ENCODE data around the gene SLC25A2.
"Not testable (repeated sequence)": the region's sequence is repeated elsewhere in the genome, so short reads cannot be mapped to it uniquely, and the experiment has no call there.

SLC25A2 gene

DNA sequence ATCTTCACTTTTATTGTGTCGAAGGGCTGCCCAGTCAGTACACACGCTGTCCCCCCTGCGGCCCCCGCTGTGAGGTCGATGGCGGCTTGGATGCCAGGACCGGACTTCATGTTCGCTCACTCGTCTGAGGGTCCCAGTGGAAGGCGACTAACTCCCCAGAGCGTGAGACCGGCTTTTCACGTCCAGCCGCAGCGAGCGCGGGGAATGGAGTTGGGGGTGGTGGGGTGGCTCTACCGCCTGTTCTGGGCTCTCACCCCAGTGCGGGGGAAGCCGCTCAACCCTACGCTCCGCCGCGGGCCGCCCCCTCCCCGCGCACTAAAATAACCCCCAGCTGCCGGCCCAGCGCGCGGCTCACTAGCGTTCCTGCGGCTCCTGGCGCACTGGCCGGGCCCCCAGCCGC, at the start of gene SLC25A2:
Gene SLC25A2, minus strand, starts transcription at position 294 of the 400 bp plus-strand sequence. Its CDS starts 184 bp downstream, at position 110.
- DNase-seq (ENCODE audit: low spot score), result no peak

DNA sequence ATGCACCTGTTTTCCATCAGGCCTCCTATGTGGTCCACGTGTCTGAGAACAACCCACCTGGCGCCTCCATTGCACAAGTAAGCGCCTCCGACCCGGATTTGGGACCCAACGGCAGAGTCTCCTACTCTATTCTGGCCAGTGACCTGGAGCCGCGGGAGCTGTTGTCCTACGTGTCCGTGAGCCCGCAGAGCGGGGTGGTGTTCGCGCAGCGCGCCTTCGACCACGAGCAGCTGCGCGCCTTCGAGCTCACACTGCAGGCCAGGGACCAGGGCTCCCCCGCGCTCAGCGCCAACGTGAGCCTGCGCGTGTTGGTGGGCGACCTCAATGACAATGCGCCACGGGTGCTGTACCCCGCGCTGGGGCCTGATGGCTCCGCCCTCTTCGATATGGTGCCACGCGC, 47.7 kb upstream of the SLC25A2 start:
- DNase-seq (ENCODE audit: low spot score), result no peak

DNA sequence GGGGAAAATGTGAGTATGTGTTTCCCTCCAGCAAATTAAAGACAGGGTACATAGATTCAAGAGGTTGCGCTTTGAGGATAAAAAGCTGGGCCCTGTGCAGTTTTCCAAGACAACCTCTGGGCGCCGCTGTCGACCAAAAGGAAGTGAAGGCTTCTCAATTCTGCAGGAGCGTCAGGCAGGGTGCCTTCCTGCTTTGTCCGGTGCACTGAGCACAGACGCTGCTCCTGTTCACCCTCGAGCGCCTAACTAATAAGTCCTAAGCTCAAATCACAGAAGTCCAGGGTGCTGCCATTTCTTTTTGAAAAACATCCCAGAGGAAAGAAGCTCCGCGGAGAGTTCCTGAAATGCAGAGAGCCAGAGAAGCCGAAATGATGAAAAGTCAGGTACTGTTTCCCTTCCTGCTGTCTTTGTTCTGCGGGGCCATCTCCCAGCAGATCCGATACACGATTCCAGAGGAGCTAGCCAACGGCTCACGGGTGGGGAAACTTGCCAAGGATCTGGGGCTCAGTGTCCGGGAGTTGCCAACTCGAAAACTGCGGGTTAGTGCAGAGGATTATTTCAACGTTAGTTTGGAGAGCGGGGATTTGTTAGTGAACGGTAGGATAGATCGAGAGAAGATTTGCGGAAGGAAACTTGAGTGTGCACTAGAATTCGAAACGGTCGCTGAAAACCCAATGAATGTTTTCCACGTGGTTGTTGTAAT, 46.2 kb upstream of the SLC25A2 start, which contains the start of gene PCDHGB1:
Gene PCDHGB1, plus strand, starts transcription at position 183 of the 703 bp plus-strand sequence. Its CDS starts 162 bp downstream, at position 345.
- peak; percentile 84 for DNase-seq (ENCODE audit: low spot score)

DNA sequence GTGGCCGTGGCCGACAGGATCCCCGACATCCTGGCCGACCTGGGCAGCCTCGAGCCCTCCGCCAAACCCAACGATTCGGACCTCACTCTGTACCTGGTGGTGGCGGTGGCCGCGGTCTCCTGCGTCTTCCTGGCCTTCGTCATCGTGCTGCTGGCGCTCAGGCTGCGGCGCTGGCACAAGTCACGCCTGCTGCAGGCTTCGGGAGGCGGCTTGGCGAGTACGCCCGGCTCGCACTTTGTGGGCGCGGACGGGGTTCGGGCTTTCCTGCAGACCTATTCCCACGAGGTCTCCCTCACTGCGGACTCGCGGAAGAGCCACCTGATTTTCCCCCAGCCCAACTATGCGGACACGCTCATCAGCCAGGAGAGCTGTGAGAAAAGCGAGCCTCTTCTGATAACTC, 42.2 kb upstream of the SLC25A2 start:
- not testable (repeated sequence) for DNase-seq (ENCODE audit: low spot score)

DNA sequence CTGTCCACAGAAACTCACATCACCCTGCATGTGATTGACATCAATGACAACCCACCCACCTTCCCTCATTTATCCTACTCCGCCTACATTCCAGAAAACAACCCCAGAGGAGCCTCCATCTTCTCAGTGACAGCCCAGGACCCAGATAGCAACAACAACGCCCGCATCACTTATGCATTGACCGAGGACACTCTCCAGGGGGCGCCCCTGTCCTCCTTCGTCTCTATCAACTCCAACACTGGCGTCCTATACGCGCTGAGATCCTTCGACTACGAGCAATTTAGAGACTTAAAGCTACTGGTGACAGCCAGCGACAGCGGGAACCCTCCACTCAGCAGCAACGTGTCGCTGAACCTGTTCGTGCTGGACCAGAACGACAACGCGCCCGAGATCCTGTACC, 41.5 kb upstream of the SLC25A2 start:
- DNase-seq (ENCODE audit: low spot score), result no peak

DNA sequence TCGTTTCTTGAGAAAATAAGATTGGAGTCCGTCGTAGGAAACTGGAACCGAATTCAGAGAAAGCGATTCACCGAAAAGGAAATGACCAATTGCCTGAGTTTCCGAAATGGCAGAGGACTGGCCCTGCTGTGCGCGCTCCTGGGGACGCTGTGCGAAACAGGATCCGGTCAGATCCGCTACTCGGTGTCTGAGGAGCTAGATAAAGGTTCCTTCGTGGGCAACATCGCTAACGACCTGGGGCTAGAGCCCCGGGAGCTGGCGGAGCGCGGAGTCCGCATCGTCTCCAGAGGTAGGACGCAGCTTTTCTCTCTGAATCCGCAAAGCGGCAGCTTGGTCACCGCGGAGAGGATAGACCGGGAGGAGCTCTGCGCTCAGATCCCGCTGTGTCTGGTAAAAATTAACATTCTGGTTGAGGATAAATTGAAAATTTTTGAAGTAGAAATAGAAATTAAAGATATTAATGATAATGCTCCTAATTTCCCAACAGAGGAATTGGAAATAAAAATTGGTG, 40.2 kb upstream of the SLC25A2 start:
- no peak for DNase-seq (ENCODE audit: low spot score)

DNA sequence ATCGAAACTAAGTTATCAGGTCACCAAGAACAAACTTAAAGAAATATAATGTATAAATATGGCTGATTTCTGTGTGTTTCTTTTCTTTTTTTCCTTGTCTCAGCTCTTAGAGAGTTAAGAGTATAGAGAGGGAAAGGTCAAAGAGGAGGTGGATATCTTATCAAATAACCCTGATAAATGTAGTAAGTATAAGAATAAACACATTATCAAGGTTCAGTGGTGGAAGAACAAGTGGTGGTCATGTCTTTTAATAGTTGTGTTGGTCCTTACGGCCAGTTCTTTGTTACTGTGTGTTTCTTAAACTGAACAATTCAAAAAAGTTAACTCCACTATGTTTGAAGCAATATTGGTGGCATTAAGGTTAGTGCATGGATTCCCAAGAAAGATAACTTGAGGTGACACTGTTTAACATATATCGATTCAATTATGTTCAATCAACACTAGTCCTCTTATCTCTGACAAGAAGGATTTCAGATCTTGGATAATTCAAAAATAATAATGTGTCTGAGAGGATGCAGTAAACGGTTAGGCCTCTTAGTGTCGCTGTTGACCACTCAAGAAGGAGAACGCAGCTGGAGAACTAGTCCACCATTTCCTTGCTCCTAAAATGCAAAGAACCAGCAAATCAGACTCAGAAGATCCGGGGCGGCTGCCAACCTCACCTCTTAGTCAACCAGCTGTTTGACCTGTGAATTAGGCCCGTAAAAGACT, 39.5 kb upstream of the SLC25A2 start, which contains the start of gene PCDHGA3:
Gene PCDHGA3, plus strand, starts transcription at position 588 of the 711 bp plus-strand sequence. CDS start 205 bp downstream, outside the sequence.
- DNase-seq (ENCODE audit: low spot score), result peak; percentile 67

DNA sequence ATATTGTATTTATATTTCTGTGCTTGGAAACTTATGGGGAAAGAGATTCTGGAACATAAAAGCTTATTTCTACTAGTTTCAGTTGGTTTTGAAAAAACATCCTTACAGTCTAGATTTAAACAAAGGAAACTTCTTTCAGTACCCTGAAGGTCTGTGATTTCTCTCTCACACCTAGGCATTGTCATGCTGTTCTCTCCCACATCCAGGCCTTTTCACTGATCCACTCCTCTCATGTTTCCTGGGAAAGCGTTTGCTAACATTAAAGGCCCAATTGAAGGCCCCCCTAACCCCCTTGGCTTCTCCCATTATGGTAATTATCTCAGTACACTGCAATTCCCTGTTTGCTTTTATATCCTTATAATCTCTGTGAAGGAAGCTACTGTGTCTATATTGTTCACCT, 38.9 kb upstream of the SLC25A2 start:
- DNase-seq (ENCODE audit: low spot score), result no peak

DNA sequence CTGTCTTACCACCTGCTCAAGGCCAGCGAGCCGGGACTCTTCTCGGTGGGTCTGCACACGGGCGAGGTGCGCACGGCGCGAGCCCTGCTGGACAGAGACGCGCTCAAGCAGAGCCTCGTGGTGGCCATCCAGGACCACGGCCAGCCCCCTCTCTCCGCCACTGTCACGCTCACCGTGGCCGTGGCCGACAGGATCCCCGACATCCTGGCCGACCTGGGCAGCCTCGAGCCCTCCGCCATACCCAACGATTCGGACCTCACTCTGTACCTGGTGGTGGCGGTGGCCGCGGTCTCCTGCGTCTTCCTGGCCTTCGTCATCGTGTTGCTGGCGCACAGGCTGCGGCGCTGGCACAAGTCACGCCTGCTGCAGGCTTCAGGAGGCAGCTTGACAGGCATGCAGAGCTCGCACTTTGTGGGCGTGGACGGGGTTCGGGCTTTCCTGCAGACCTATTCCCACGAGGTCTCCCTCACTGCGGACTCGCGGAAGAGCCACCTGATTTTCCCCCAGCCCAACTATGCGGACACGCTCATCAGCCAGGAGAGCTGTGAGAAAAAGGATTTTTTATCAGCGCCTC, 37.0 kb upstream of the SLC25A2 start:
- DNase-seq (ENCODE audit: low spot score), result not testable (repeated sequence)

DNA sequence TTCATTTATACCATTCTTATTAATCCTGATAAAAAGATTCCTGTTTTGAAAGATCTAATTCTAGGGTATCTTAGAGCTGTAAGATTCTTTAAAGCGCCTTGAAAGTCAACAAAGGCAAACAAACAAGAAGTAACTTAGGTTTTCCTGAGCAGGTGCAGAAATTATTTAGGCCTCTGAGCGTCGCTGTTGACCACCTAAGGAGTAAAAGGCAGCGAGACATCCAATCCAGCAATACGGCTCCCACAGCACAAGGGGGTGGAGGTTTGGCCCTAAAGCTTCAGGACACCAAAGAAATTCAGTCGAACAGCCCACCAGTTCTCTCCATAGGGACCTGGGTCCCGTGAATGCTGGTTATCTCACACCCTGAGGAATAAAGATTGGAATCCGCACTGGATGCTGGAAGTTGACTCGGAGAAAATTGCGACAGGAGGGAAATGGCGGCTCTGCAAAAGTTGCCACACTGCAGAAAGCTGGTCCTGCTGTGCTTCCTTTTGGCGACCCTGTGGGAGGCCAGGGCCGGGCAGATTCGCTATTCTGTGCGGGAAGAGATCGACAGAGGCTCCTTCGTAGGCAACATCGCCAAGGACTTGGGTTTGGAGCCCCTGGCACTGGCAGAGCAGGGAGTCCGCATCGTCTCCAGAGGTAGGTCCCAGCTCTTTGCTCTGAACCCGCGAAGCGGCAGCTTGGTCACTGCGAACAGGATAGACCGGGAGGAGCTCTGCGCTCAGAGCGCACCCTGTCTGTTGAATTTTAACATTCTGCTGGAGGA, 34.9 kb upstream of the SLC25A2 start, which contains the start of gene PCDHGA2:
Gene PCDHGA2, plus strand, starts transcription at position 223 of the 769 bp plus-strand sequence.
- DNase-seq (ENCODE audit: low spot score), result peak; percentile 74

DNA sequence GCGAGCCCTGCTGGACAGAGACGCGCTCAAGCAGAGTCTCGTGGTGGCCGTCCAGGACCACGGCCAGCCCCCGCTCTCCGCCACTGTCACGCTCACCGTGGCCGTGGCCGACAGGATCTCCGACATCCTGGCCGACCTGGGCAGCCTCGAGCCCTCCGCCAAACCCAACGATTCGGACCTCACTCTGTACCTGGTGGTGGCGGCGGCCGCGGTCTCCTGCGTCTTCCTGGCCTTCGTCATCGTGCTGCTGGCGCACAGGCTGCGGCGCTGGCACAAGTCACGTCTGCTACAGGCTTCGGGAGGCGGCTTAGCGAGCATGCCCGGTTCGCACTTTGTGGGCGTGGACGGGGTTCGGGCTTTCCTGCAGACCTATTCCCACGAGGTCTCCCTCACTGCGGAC, 28.7 kb upstream of the SLC25A2 start:
- DNase-seq (ENCODE audit: low spot score), result not testable (repeated sequence)

DNA sequence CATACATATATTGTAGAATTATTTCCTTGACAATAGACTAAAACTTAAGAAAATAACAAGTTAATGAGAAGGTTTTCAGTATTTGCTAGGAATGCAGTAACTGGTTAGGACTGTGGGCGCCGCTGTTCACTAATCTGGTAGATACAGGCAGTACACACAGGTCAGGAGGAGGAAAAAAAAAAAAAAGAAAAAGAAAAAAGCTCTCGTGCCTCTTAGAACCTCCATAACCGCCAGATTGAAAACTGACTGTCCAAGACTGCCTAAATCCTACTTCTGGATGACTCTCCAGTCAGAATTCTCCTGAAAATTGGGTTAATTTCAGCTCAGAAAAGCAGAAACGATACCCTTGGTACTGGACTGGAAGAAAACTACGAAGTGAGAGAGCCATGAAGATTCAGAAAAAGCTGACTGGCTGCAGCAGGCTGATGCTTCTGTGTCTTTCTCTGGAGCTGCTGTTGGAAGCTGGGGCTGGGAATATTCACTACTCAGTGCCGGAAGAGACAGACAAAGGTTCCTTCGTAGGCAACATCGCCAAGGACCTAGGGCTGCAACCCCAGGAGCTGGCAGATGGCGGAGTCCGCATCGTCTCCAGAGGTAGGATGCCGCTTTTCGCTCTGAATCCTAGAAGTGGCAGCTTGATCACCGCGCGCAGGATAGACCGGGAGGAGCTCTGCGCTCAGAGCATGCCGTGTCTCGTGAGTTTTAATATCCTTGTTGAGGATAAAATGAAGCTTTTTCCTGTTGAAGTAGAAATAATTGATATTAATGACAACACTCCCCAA, 26.6 kb upstream of the SLC25A2 start, which contains the start of gene PCDHGA1:
Gene PCDHGA1, plus strand, starts transcription at position 216 of the 782 bp plus-strand sequence.
- DNase-seq (ENCODE audit: low spot score), result peak; percentile 67

DNA sequence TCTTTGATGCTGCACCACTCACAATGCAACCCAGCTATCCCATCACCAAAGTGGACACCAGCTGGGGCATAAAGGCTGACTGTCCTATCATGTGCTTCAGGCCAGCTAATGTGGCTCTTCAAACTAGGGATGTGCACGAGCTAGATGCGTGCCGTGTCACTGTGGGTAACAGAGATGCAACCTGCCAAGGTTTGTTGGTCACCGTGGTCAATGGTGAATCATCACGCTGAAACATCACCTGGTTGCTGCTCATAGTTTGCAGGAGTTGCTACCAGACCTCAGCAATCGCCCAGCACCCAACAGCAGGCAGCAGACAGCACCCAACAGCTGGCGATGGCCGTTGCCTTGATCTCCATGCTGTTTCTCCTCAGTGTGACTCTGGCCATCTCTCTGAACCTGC, 24.4 kb upstream of the SLC25A2 start:
- DNase-seq (ENCODE audit: low spot score), result no peak

DNA sequence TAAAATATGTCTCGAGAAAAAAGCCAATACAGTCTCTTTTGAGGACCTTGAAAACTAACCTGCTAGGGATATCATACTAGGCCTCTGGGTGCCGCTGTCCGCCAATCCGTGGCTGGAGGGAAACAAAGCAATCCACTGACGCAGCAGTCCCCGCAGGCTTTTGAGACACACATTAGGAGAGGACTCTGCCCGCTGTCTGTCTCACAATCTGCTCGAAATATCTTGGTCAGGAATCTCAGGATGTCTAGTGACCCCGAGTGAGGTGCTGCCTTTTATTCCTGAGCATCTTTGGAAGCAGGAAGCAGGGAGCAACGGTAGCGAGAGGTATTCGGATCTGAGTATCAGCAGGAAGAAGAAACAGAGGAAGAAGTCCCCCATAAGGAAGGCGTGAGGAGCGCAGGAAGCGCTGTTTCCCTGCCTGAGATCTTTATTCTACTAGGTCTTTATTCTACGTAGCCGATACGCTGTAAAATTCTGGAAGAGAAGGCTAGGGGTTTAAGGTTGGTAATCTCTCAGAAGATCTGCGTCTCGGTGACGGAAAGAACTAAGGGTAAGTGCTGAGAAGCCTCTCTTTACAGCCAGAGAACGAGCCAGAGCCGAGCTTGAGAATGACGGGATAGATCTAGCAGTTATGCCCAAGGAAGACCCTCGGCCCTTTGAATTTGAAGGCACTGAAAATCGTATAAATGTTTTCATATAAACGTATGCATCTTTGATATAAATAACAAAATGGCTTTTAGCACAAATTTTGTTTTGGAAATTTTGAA, 22.4 kb upstream of the SLC25A2 start:
- DNase-seq (ENCODE audit: low spot score), result peak; percentile 83

DNA sequence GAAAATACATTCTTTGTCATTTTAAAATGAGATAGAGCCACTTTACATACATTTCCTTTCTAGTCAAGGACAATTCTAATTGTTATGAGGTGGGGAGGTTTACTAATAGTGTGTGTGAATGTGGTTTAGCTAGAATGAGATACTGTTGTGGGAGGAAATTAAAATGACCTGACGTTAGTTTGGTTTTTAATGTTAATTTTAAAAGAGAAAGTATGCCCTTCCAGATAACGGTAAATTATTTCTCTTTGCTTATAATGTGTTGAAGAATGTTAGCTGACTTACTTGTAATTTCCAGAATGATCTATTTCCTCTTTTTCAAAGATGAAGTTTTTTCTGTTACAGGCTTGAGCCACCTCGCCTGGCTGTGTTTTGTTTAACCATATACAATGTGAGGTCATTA, 18.4 kb upstream of the SLC25A2 start:
- DNase-seq (ENCODE audit: low spot score), result no peak

DNA sequence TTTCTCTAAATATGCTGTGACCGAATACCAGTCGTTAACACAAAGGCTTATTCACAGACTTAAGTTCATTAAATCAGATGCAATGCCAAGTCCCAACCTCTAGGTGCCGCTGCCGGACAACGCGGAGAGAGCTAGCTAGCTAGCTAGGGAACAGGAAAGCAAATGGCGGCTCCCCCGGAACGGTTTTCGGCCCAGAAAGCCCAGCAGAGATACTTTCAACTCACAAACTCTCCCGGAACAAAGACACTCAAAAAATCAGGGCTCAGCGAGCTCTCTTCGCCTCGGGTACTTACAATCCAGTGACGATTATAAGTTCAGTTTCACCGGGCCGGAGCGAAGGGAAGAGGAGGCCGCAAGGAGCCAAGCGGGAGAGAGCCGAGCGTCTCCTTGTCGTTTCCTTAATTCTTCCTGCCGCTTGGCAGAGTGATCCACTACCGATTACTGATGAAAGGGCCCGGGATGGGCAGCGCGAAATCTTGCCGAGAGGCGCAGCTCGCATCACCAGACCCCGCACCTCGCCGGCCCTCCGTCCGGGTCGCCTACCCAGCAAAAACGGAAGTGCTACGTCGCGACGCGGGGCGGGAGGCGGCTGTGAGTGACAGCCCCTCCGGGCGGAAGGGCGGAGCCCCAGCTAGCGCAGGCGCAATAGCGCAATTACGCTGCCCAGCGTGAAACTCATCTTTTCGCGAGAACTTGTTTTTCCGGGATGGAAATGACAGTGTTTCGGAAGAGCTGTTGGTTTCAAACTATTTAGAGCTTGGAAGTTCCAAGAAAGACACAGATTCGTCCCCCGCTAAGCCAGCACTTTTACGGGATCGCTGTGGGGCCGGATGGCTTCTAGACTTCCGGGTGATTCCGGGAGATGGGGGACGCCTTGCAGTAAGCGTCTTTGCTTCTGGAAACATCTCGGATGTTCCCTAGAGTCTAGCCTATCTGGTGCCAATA, 16.6 kb upstream of the SLC25A2 start, which contains the start of gene TAF7:
Gene TAF7, minus strand, starts transcription at position 560 of the 945 bp plus-strand sequence. CDS start 740 bp downstream, outside the sequence.
- peak; percentile 97 for DNase-seq (ENCODE audit: low spot score)

DNA sequence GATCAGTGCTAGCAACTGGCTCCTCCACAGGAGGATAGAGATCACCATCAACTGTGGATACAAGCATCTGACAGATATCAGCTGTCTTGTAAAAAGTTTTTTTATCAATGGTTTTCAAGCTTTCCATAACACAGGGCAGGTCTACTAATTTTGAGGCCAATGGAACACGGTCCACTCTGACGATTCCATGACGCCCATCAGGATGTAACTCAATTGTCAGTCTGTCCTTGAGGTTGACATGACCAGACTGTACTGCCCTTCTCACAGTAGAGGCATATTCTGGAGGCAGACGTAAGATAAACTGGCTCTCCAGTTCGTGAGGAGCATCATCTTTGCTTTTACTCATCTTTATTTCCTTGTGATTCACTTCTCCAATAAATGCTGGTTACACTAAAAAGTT, 15.8 kb upstream of the SLC25A2 start:
- no peak for DNase-seq (ENCODE audit: low spot score)

DNA sequence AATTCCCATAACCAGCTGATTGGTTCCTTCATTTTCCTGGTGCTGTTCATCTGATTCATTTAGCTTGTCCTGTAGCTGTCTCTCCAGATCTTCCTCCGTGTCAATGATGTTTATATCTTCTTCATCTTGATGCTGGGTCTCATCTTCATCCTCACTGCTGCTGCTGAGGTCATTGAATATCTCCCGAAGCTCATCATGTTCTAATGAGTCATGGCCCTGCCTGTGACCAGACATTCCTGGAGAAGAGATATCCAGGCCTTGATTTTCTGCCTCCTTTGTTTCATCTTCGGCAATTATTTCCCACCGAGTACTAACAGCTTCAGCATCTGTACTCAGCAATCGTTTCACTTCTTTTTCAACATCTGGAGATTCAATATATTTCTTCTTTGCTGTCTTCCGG, 15.4 kb upstream of the SLC25A2 start:
- no peak for DNase-seq (ENCODE audit: low spot score)

DNA sequence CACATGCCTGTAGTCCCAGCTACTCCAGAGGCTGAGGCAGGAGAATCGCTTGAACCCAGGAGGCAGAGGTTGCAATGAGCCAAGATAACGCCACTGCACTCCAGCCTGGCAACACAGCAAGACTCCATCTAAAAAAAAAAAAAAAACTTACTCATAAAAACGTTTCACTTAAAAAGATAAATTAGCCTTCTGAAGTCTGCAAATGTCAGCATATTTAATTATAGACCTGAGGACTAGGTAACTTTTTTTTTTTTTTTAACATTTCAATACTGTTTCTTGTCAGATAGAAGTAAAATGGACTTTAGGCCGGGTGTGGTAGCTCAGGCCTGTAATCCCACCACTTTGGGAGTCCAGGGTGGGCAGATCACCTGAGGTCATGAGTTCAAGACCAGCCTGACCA, 13.1 kb upstream of the SLC25A2 start:
- DNase-seq (ENCODE audit: low spot score), result not testable (repeated sequence)

Measured in AG08396 (cell line).